ENCODE measurements around the gene FMC1.
"Not testable (repeated sequence)": the region's sequence is repeated elsewhere in the genome, so short reads cannot be mapped to it uniquely, and the experiment has no call there.

GRCh38 chr7:139324709-139325108 lies 16.4 kb upstream of the FMC1 start:
- not testable (repeated sequence) for TF ChIP-seq EZH2 (IDR thresholded peaks at IDR 0.05; ENCODE audit: borderline replicate concordance, low read length)
- TF ChIP-seq, protein P1, sequence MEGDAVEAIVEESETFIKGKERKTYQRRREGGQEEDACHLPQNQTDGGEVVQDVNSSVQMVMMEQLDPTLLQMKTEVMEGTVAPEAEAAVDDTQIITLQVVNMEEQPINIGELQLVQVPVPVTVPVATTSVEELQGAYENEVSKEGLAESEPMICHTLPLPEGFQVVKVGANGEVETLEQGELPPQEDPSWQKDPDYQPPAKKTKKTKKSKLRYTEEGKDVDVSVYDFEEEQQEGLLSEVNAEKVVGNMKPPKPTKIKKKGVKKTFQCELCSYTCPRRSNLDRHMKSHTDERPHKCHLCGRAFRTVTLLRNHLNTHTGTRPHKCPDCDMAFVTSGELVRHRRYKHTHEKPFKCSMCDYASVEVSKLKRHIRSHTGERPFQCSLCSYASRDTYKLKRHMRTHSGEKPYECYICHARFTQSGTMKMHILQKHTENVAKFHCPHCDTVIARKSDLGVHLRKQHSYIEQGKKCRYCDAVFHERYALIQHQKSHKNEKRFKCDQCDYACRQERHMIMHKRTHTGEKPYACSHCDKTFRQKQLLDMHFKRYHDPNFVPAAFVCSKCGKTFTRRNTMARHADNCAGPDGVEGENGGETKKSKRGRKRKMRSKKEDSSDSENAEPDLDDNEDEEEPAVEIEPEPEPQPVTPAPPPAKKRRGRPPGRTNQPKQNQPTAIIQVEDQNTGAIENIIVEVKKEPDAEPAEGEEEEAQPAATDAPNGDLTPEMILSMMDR (conservative IDR thresholded peaks at IDR 0.05 in 1 of 2, IDR thresholded peaks at IDR 0.05 in 1 of 2; ENCODE audit: extremely low read depth in 1 of 2, insufficient read depth in 1 of 2, low read depth in 1 of 2, low read length in 2 of 2): not testable (repeated sequence)

All from mammary epithelial cell (primary cell).